CD4-positive, CD25-positive, alpha-beta regulatory T cell (primary cell): ENCODE measurements around the gene HECTD2. TPM values are rescaled to one million over a fixed set of nuclear protein-coding genes. Genes with fewer than 3 reads are reported as not detected.

Source experiments
- ATAC-seq, 2 donors: fragments of 150-1000 bp; cut with Tn5 transposase; one replicate each; pipeline ENCODE4 v1.10.0; 2021; ENCODE audit warnings: low read depth in 2 of 2, moderate number of reproducible peaks in 2 of 2, moderate library complexity in 1 of 2
- DNase-seq, 3 donors: peaks; one replicate each; pipeline versions ENCODE4 v3.0.0 to v3.0.0-alpha.2; 2012 to 2022; ENCODE audit warnings: mixed read lengths in 1 of 3
- H3K27ac ChIP-seq: one replicate; pipeline ENCODE4 v1.7.0; 2013; ENCODE audit warnings: mild to moderate bottlenecking, low read length; ENCODE audit not compliant: insufficient read depth, poor library complexity, severe bottlenecking
- H3K27me3 ChIP-seq: one replicate; pipeline ENCODE4 v1.7.0; 2013; ENCODE audit warnings: low read length; ENCODE audit not compliant: control insufficient read depth, insufficient read depth
- H3K36me3 ChIP-seq: one replicate; pipeline ENCODE4 v1.7.0; 2013; ENCODE audit warnings: mild to moderate bottlenecking, low read length, moderate library complexity; ENCODE audit not compliant: control insufficient read depth, insufficient read depth
- H3K4me1 ChIP-seq: 2 replicates; pipeline ENCODE4 v1.7.0; 2013; ENCODE audit warnings: mild to moderate bottlenecking, low read length; ENCODE audit not compliant: insufficient read depth, control insufficient read depth, poor library complexity, severe bottlenecking
- H3K4me3 ChIP-seq: one replicate; pipeline ENCODE4 v1.7.0; 2013; ENCODE audit warnings: low read depth, mild to moderate bottlenecking, low read length, moderate library complexity
- H3K9me3 ChIP-seq, 2 experiments: 1 replicate in 1 of 2; 2 replicates in 1 of 2; pipeline ENCODE4 v1.7.0; 2013; ENCODE audit warnings: low read length in 2 of 2, mild to moderate bottlenecking in 1 of 2, moderate library complexity in 1 of 2; ENCODE audit not compliant: control insufficient read depth in 2 of 2
- H3K27ac Mint-ChIP-seq, 3 donors: one replicate each; pipeline ENCODE4 v1.8.0; 2020 to 2022; ENCODE audit warnings: mild to moderate bottlenecking in 3 of 3, mixed read lengths in 3 of 3, moderate library complexity in 2 of 3
- H3K27me3 Mint-ChIP-seq: one replicate; pipeline ENCODE4 v1.8.0; 2022; ENCODE audit warnings: mild to moderate bottlenecking, mixed read lengths
- H3K36me3 Mint-ChIP-seq: one replicate; pipeline ENCODE4 v1.8.0; 2020; ENCODE audit warnings: mixed read lengths
- H3K4me1 Mint-ChIP-seq, 4 donors: one replicate each; pipeline ENCODE4 v1.8.0; 2020 to 2022; ENCODE audit warnings: mixed read lengths in 4 of 4, mild to moderate bottlenecking in 1 of 4
- H3K4me3 Mint-ChIP-seq, 4 donors: one replicate each; pipeline ENCODE4 v1.8.0; 2020 to 2022; ENCODE audit warnings: mild to moderate bottlenecking in 4 of 4, mixed read lengths in 4 of 4, moderate library complexity in 3 of 4
- H3K9me3 Mint-ChIP-seq, 7 donors: one replicate each; pipeline ENCODE4 v1.8.0; 2020 to 2022; ENCODE audit warnings: mixed read lengths in 7 of 7, mild to moderate bottlenecking in 3 of 7, moderate library complexity in 2 of 7
- polyA plus RNA-seq, 4 donors: library from polyadenylated mRNA; unstranded; fragments of 300-500 nt; fragmentation: Illumina TruSeq; gene quantifications; one replicate each; pipeline ENCODE4 v1.2.3, GENCODE V29; 2021
- total RNA-seq: library from RNA; stranded (reverse); gene quantifications from one replicate; pipeline ENCODE4 v1.2.3, GENCODE V29; 2022

HECTD2 gene
- total and polyA plus RNA-seq, 5 donors from 2014 or later, result 0.34 to 1.7 (median 0.73) TPM

- peaks cover 3% of the 10 kb centered on the region for H3K27me3 ChIP-seq
- no peak for DNase-seq
- H3K4me1 ChIP-seq, result no peaks in the 10 kb centered on the region
- Mint-ChIP-seq H3K4me3 (no peak overlapping the region), H3K36me3 (no peaks in the 10 kb centered on the region), H3K4me1 (no peaks in the 10 kb centered on the region), H3K27me3 (peaks cover 11% of the 10 kb centered on the region), H3K9me3 (no peaks in the 10 kb centered on the region), H3K27ac (no peak overlapping the region)
- H3K4me3 ChIP-seq, result no peak overlapping the region
- H3K36me3 ChIP-seq, result no peaks in the 10 kb centered on the region
- ATAC-seq, result no peak
- H3K9me3 ChIP-seq, result no peaks in the 10 kb centered on the region
- no peak overlapping the region for H3K27ac ChIP-seq
Observed at GRCh38 chr10:91545384-91545783, 135.2 kb downstream of the HECTD2 start.

DNA sequence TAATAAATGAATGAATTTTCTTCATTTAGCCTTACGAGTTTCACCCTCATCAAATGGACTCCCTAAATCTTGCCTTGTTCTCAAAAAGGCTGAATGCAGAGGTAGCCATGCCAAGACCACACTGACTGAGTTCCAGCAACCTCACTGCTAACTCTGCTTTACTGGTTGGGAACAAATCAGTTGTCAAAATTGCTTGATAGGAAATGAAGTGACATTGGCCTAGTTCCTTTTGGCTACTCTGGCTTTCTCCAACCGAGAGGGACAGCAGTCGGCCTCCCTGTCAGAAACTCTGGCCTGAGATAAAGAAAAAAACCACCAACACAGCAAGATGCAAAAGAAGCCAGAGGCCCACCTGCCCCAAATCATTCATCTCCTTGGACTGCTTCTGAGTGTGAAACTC lies 135.7 kb downstream of the HECTD2 start:
- peaks cover 3% of the 10 kb centered on the region for H3K27me3 ChIP-seq
- no peaks in the 10 kb centered on the region for H3K36me3 ChIP-seq
- Mint-ChIP-seq H3K36me3 (no peaks in the 10 kb centered on the region), H3K27ac (no peak overlapping the region), H3K9me3 (no peaks in the 10 kb centered on the region), H3K4me3 (no peak overlapping the region), H3K4me1 (no peaks in the 10 kb centered on the region), H3K27me3 (peaks cover 7% of the 10 kb centered on the region)
- ATAC-seq (no peak), DNase-seq (no peak)
- H3K9me3 ChIP-seq, result no peaks in the 10 kb centered on the region
- no peak overlapping the region for H3K4me3 ChIP-seq
- H3K4me1 ChIP-seq, result no peaks in the 10 kb centered on the region
- H3K27ac ChIP-seq, result no peak overlapping the region

- ATAC-seq, result no peak
- H3K27ac Mint-ChIP-seq, result no peak overlapping the region
Observed at GRCh38 chr10:91549262-91549661, 139.1 kb downstream of the HECTD2 start.

DNA sequence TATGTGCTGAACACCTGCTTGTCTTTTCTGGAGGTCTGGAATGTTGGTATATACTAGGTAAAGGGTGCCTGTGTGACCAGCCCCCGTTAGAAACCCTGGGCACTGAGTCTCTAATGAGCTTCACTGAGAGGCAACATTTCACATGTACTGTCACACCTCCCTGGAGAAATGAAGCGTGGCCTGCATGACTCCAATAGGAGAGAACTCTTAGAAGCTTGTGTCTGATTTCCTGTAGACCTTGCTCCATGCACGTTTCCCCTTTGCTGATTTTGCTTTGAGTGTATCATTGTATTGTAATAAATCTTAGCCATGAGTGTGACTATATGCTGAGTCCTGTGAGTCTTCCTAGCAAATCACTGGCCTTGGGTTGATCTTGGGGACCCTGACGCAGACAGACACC lies 139.9 kb downstream of the HECTD2 start:
- no peak for ATAC-seq

More at GRCh38 chr10:91549262-91549661, 139.1 kb downstream of the HECTD2 start:
- Mint-ChIP-seq H3K9me3 (no peaks in the 10 kb centered on the region), H3K36me3 (no peaks in the 10 kb centered on the region), H3K4me3 (no peak overlapping the region), H3K4me1 (no peaks in the 10 kb centered on the region), H3K27me3 (no peaks in the 10 kb centered on the region)
- Histone ChIP-seq H3K9me3 (no peaks in the 10 kb centered on the region), H3K27me3 (no peaks in the 10 kb centered on the region), H3K27ac (no peak overlapping the region), H3K36me3 (no peaks in the 10 kb centered on the region), H3K4me3 (no peak overlapping the region), H3K4me1 (no peaks in the 10 kb centered on the region)
- DNase-seq, result no peak

GRCh38 chr10:91551856-91552255 lies 141.7 kb downstream of the HECTD2 start:
- H3K36me3 Mint-ChIP-seq, result no peaks in the 10 kb centered on the region
- Histone ChIP-seq H3K36me3 (no peaks in the 10 kb centered on the region), H3K27ac (no peak overlapping the region), H3K9me3 (no peaks in the 10 kb centered on the region), H3K27me3 (no peaks in the 10 kb centered on the region), H3K4me1 (no peaks in the 10 kb centered on the region), H3K4me3 (no peak overlapping the region)
- peak in 1 of 3 donors; percentile 4 for DNase-seq
- peaks cover 7% of the 10 kb centered on the region for H3K27me3 Mint-ChIP-seq
- ATAC-seq, result no peak
- H3K4me3 Mint-ChIP-seq, result no peak overlapping the region
- H3K9me3 Mint-ChIP-seq, result no peaks in the 10 kb centered on the region
- no peaks in the 10 kb centered on the region for H3K4me1 Mint-ChIP-seq
- H3K27ac Mint-ChIP-seq, result no peak overlapping the region

More for the DNA sequence above, 139.9 kb downstream of the HECTD2 start:
- no peaks in the 10 kb centered on the region for H3K4me1 Mint-ChIP-seq
- no peaks in the 10 kb centered on the region for H3K4me1 ChIP-seq
- no peak overlapping the region for H3K27ac ChIP-seq
- H3K36me3 Mint-ChIP-seq, result no peaks in the 10 kb centered on the region
- H3K27me3 ChIP-seq, result no peaks in the 10 kb centered on the region
- H3K9me3 Mint-ChIP-seq, result no peaks in the 10 kb centered on the region
- no peaks in the 10 kb centered on the region for H3K27me3 Mint-ChIP-seq
- H3K4me3 Mint-ChIP-seq, result no peak overlapping the region
- H3K4me3 ChIP-seq, result no peak overlapping the region
- H3K9me3 ChIP-seq, result no peaks in the 10 kb centered on the region
- no peak overlapping the region for H3K27ac Mint-ChIP-seq
- H3K36me3 ChIP-seq, result no peaks in the 10 kb centered on the region
- no peak for DNase-seq

GRCh38 chr10:91552274-91553095 lies 142.3 kb downstream of the HECTD2 start:
- H3K4me3 ChIP-seq, result no peak overlapping the region
- DNase-seq, result no peak
- no peaks in the 10 kb centered on the region for H3K36me3 ChIP-seq
- no peaks in the 10 kb centered on the region for H3K27me3 ChIP-seq
- H3K4me3 Mint-ChIP-seq, result no peak overlapping the region
- no peaks in the 10 kb centered on the region for H3K9me3 Mint-ChIP-seq
- ATAC-seq, result no peak
- peaks cover 11% of the 10 kb centered on the region for H3K27me3 Mint-ChIP-seq
- H3K4me1 ChIP-seq, result no peaks in the 10 kb centered on the region
- H3K27ac Mint-ChIP-seq, result no peak overlapping the region
- no peak overlapping the region for H3K27ac ChIP-seq
- H3K9me3 ChIP-seq, result no peaks in the 10 kb centered on the region
- H3K36me3 Mint-ChIP-seq, result no peaks in the 10 kb centered on the region
- H3K4me1 Mint-ChIP-seq, result no peaks in the 10 kb centered on the region

DNA sequence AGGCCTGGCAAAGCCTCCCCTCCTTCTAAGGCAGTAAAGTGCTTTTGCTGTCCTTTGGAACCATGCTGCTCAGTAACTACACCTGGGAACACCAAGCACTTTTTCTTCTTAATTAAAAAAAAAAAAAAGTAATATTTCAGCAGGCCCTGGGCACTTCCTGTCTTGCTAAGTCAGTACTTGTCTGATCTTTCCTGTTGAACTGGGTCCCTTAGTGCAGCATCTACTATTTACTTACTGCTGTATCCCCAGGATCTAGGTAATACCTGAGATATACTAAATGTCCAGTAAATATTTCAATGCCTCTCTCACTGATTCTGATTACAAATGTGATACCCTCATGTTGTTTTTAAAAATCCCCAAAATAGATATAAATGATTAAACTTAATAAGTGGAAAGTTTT lies 145.3 kb downstream of the HECTD2 start:
- no peaks in the 10 kb centered on the region for H3K4me1 Mint-ChIP-seq
- no peak for DNase-seq
- Histone ChIP-seq H3K4me3 (no peak overlapping the region), H3K27ac (no peak overlapping the region), H3K9me3 (no peaks in the 10 kb centered on the region), H3K36me3 (no peaks in the 10 kb centered on the region), H3K4me1 (no peaks in the 10 kb centered on the region), H3K27me3 (no peaks in the 10 kb centered on the region)
- no peak for ATAC-seq
- no peaks in the 10 kb centered on the region for H3K36me3 Mint-ChIP-seq
- no peak overlapping the region for H3K27ac Mint-ChIP-seq
- H3K27me3 Mint-ChIP-seq, result peaks cover 11% of the 10 kb centered on the region
- no peak overlapping the region for H3K4me3 Mint-ChIP-seq
- no peaks in the 10 kb centered on the region for H3K9me3 Mint-ChIP-seq
